ENCODE measurements around the gene DAND5.

Gene DAND5

GRCh38 chr19:12969292-12969988, at the start of gene DAND5:
Gene DAND5 (plus strand): TSS chr19:12969576. CDS start chr19:12969661, 85 bp downstream.
- DNase-seq (ENCODE audit: low read depth in 3 of 3) = no peak

GRCh38 chr19:12921047-12921446, 48.3 kb upstream of the DAND5 start:
- no peak for DNase-seq (ENCODE audit: low read depth in 3 of 3)

GRCh38 chr19:12922959-12923358, 46.4 kb upstream of the DAND5 start:
- no peak for DNase-seq (ENCODE audit: low read depth in 3 of 3)

GRCh38 chr19:12924621-12925310, 44.6 kb upstream of the DAND5 start:
- DNase-seq (ENCODE audit: low read depth in 3 of 3) = no peak

- no peak for DNase-seq (ENCODE audit: low read depth in 3 of 3)
These were observed 39.3 kb upstream of the DAND5 start for GRCh38 chr19:12930002-12930645.

- no peak for DNase-seq (ENCODE audit: low read depth in 3 of 3)
These were observed 36.7 kb upstream of the DAND5 start for GRCh38 chr19:12932392-12933286.

- peak; percentile 80 to 90 (median 87) for DNase-seq (ENCODE audit: low read depth in 3 of 3)
These were observed 35.9 kb upstream of the DAND5 start, which contains the start of gene FARSA for GRCh38 chr19:12933287-12934072. Gene FARSA (minus strand): TSS chr19:12933711. CDS start chr19:12933696, 15 bp downstream.

GRCh38 chr19:12935071-12935470, 34.3 kb upstream of the DAND5 start:
- no peak for DNase-seq (ENCODE audit: low read depth in 3 of 3)

GRCh38 chr19:12936582-12936981, 32.8 kb upstream of the DAND5 start:
- no peak for DNase-seq (ENCODE audit: low read depth in 3 of 3)

GRCh38 chr19:12937093-12937926, 32.1 kb upstream of the DAND5 start:
- DNase-seq (ENCODE audit: low read depth in 3 of 3) = no peak

- DNase-seq (ENCODE audit: low read depth in 3 of 3) = peak; percentile 98 to 99 (median 99)
These were observed 31.2 kb upstream of the DAND5 start, which contains the start of gene CALR for GRCh38 chr19:12937927-12938778. Gene CALR (plus strand): TSS chr19:12938609. CDS start chr19:12938680, 71 bp downstream.

GRCh38 chr19:12938779-12939601, 30.4 kb upstream of the DAND5 start:
- no peak for DNase-seq (ENCODE audit: low read depth in 3 of 3)

- DNase-seq (ENCODE audit: low read depth in 3 of 3) = no peak
These were observed 29.4 kb upstream of the DAND5 start for GRCh38 chr19:12939975-12940423.

- DNase-seq (ENCODE audit: low read depth in 3 of 3) = no peak
These were observed 28.5 kb upstream of the DAND5 start for GRCh38 chr19:12940897-12941296.

GRCh38 chr19:12943437-12944044, 25.8 kb upstream of the DAND5 start:
- DNase-seq (ENCODE audit: low read depth in 3 of 3) = no peak

GRCh38 chr19:12944104-12944674, 25.2 kb upstream of the DAND5 start:
- no peak for DNase-seq (ENCODE audit: low read depth in 3 of 3)

- peak; percentile 97 to 99 (median 98) for DNase-seq (ENCODE audit: low read depth in 3 of 3)
These were observed 23.8 kb upstream of the DAND5 start, which contains the start of gene RAD23A for GRCh38 chr19:12945479-12946091. Gene RAD23A (plus strand): TSS chr19:12945862. CDS start chr19:12945949, 87 bp downstream.

Data from stimulated activated CD4-positive, alpha-beta T cell treated with anti-CD3 and anti-CD28 coated beads, TNF-alpha, amount 100 ng/mL, for 48 hours (primary cell).